Measurements from ENCODE around the gene CAMKMT. TPM values are rescaled to one million over a fixed set of nuclear protein-coding genes. Genes with fewer than 3 reads are reported as not detected.

CAMKMT gene
- total RNA-seq, 1 experiment from 2014 or later, result 17.4 TPM

GRCh38 chr2:44672431-44672830 lies 310.7 kb downstream of the CAMKMT start:
- no CpG with 5 or more reads among the region's 1 CpG for WGBS (ENCODE audit: extremely low coverage, insufficient read length, low lambda C conversion rate)
- Histone ChIP-seq H3K4me2 (ENCODE audit: insufficient read depth, insufficient read length, low read length) (no peak overlapping the region), H3K27me3 (ENCODE audit: insufficient read depth, low read length) (no peaks in the 10 kb centered on the region), H4K8ac (replicated peaks; ENCODE audit: insufficient read length, low read depth, low read length) (no peak overlapping the region), H2BK12ac (ENCODE audit: insufficient read length, low read depth, low read length) (no peak overlapping the region), H3K14ac (ENCODE audit: insufficient read depth, low read length) (no peak overlapping the region), H2AFZ (ENCODE audit: low read length) (no peak overlapping the region), H2AK5ac (ENCODE audit: insufficient read length, low read length) (no peak overlapping the region), H3K9ac (ENCODE audit: extremely low read depth, insufficient read length, low read length) (no peak overlapping the region), H2BK20ac (ENCODE audit: low read depth, low read length, poor library complexity, severe bottlenecking) (no peak overlapping the region), H2BK15ac (ENCODE audit: low read depth, low read length) (no peak overlapping the region), H3K79me2 (ENCODE audit: insufficient read depth, low read length) (no peaks in the 10 kb centered on the region), H3K9me3 (ENCODE audit: control insufficient read depth, low read depth, low read length) (no peaks in the 10 kb centered on the region), H3K23me2 (ENCODE audit: insufficient read length, low read depth, low read length, poor library complexity, severe bottlenecking) (no peaks in the 10 kb centered on the region), H4K20me1 (ENCODE audit: control insufficient read depth, insufficient read depth, insufficient read length) (no peaks in the 10 kb centered on the region), H3K27ac (ENCODE audit: insufficient read length, low read depth, low read length) (no peak overlapping the region), H3K4me1 (ENCODE audit: insufficient read depth, low read length) (peaks cover 5% of the 10 kb centered on the region; the same call in 1 of the 2 replicates), H2BK5ac (ENCODE audit: insufficient read length, low read length) (no peak overlapping the region), H3K56ac (ENCODE audit: insufficient read length, low read depth, low read length) (no peak overlapping the region), H3K79me1 (ENCODE audit: insufficient read depth, low read depth, low read length, poor library complexity, severe bottlenecking) (no peaks in the 10 kb centered on the region), H3K4ac (ENCODE audit: low read depth, low read length) (no peak overlapping the region), H4K5ac (ENCODE audit: insufficient read length, low read depth, low read length) (no peak overlapping the region), H4K91ac (ENCODE audit: insufficient read length, low read depth, low read length) (no peak overlapping the region), H3K23ac (ENCODE audit: insufficient read length, low read depth, low read length) (no peak overlapping the region), H3T11ph (ENCODE audit: low read length) (no peak overlapping the region), H2BK120ac (ENCODE audit: low read depth, low read length, poor library complexity, severe bottlenecking) (no peak overlapping the region), H3K18ac (ENCODE audit: insufficient read length, low read depth, low read length) (no peak overlapping the region)
- no peak overlapping the region for H3K27ac Mint-ChIP-seq
- no peak for DNase-seq
- TF ChIP-seq CTCF (conservative IDR thresholded peaks at IDR 0.05), result no peak
- H3K36me3 Mint-ChIP-seq (ENCODE audit: insufficient read depth in 1 of 3, low read depth in 3 of 3), result no peaks in the 10 kb centered on the region
- H3K4me1 Mint-ChIP-seq, result peaks cover 15 to 20% of the 10 kb centered on the region in 2 experiments
- no peak overlapping the region for H3K4me3 Mint-ChIP-seq
- H3K9me3 Mint-ChIP-seq, result no peaks in the 10 kb centered on the region
- no peaks in the 10 kb centered on the region for H3K27me3 Mint-ChIP-seq (ENCODE audit: low read depth)

Measured in H9 (cell line).